ENCODE measurements around the gene PRKCZ. TPM values are rescaled to one million over a fixed set of nuclear protein-coding genes. Genes with fewer than 3 reads are reported as not detected.
A peak's percentile ranks its signal among the peaks of the same experiment; 100 is the strongest.

PRKCZ gene
- total RNA-seq, 3 donors from 2014 or later: 0.64 to 17.9 (median 12.5) TPM

GRCh38 chr1:2224631-2225428, 174.6 kb downstream of the PRKCZ start:
- intact Hi-C loops (cut with DNase I; ENCODE audit: low total_unique reads): no loop called here
- no peak for TF ChIP-seq POLR2A (IDR thresholded peaks at IDR 0.05)
- no peak for TF ChIP-seq POLR2AphosphoS5 (IDR thresholded peaks at IDR 0.05)
- TF ChIP-seq CTCF (IDR thresholded peaks at IDR 0.05): no peak
- no peak for DNase-seq (ENCODE audit: low spot score in 2 of 2)
- no peaks in the 10 kb centered on the region for H3K36me3 ChIP-seq
- no peaks in the 10 kb centered on the region for H3K27me3 ChIP-seq
- H3K4me3 ChIP-seq: no peak overlapping the region
- H3K27ac ChIP-seq: no peak overlapping the region
- H3K4me1 ChIP-seq: no peaks in the 10 kb centered on the region
- H3K9me3 ChIP-seq: no peaks in the 10 kb centered on the region

- H3K27ac ChIP-seq: peak overlapping the region; percentile 98
- peak in 1 of 2 donors; percentile 43 for DNase-seq (ENCODE audit: low spot score in 2 of 2)
- H3K27me3 ChIP-seq: no peaks in the 10 kb centered on the region
- intact Hi-C loops (cut with DNase I; ENCODE audit: low total_unique reads): no loop called here
- peaks cover under 1 to 8% of the 10 kb centered on the region in 2 donors for H3K4me1 ChIP-seq
- no peak for TF ChIP-seq POLR2AphosphoS5 (IDR thresholded peaks at IDR 0.05)
- no peak for TF ChIP-seq POLR2A (IDR thresholded peaks at IDR 0.05)
- no peak for TF ChIP-seq CTCF (IDR thresholded peaks at IDR 0.05)
- H3K4me3 ChIP-seq: peak overlapping the region; percentile 69 to 89 (median 75)
- H3K9me3 ChIP-seq: no peaks in the 10 kb centered on the region
- no peaks in the 10 kb centered on the region for H3K36me3 ChIP-seq
Observed at GRCh38 chr1:2226525-2227345, 176.5 kb downstream of the PRKCZ start.

GRCh38 chr1:2227346-2228156, 177.3 kb downstream of the PRKCZ start:
- TF ChIP-seq POLR2A (IDR thresholded peaks at IDR 0.05) (no peak), CTCF (IDR thresholded peaks at IDR 0.05) (peak in 1 of 3 donors; percentile 49), POLR2AphosphoS5 (IDR thresholded peaks at IDR 0.05) (peak; percentile 69 to 72 (median 70))
- DNase-seq (ENCODE audit: low spot score in 2 of 2): peak; percentile 95 to 97
- Histone ChIP-seq H3K27me3 (no peaks in the 10 kb centered on the region), H3K9me3 (no peaks in the 10 kb centered on the region), H3K27ac (peak overlapping the region; percentile 98), H3K4me1 (peaks cover 7 to 15% of the 10 kb centered on the region in 2 donors), H3K36me3 (no peaks in the 10 kb centered on the region), H3K4me3 (peak overlapping the region; percentile 69 to 89 (median 75))
- intact Hi-C loops (cut with DNase I; ENCODE audit: low total_unique reads): no loop called here

GRCh38 chr1:2228157-2228594, 178.0 kb downstream of the PRKCZ start, which contains the start of gene SKI:
TSS of gene SKI (plus strand) at chr1:2228319. CDS start at chr1:2228767, 448 bp downstream.
- no peak for DNase-seq (ENCODE audit: low spot score in 2 of 2)
- Histone ChIP-seq H3K36me3 (no peaks in the 10 kb centered on the region), H3K27ac (peak within 1 kb of the TSS; percentile 98), H3K9me3 (no peaks in the 10 kb centered on the region), H3K4me3 (peak within 1 kb of the TSS; percentile 72 to 89 (median 75)), H3K27me3 (no peaks in the 10 kb centered on the region), H3K4me1 (peaks cover 7 to 21% of the 10 kb centered on the region in 2 donors)
- no peak for TF ChIP-seq CTCF (IDR thresholded peaks at IDR 0.05)
- TF ChIP-seq POLR2A (IDR thresholded peaks at IDR 0.05): no peak
- TF ChIP-seq POLR2AphosphoS5 (IDR thresholded peaks at IDR 0.05): no peak
- intact Hi-C loops (cut with DNase I; ENCODE audit: low total_unique reads): no loop called here
